ENCODE results near the gene CNGB1. TPM values are rescaled to one million over a fixed set of nuclear protein-coding genes. Genes with fewer than 3 reads are reported as not detected.

Gene CNGB1
- total RNA-seq, 4 donors from 2014 or later: not detected

- DNase-seq (ENCODE audit: low spot score in 2 of 2): no peak
- H3K4me3 ChIP-seq (ENCODE audit: low read depth, poor library complexity, severe bottlenecking): no peak overlapping the region
- 77 to 92% methylated on average over 3 of the region's 3 CpGs for WGBS, 2 donors
- intact Hi-C loops (cut with DNase I; ENCODE audit: low total_unique reads): loop anchor here (10.0 kb wide), 2 partner anchors 244 to 424 kb away; no protein-coding TSS in a partner anchor
- TF ChIP-seq POLR2A (IDR thresholded peaks at IDR 0.05) (no peak), CTCF (IDR thresholded peaks at IDR 0.05) (no peak)
Observed at GRCh38 chr16:57998992-57999365, 28.1 kb upstream of the CNGB1 start.

GRCh38 chr16:57998486-57998885 lies 27.6 kb upstream of the CNGB1 start:
- no peak for DNase-seq (ENCODE audit: low spot score in 2 of 2)
- intact Hi-C loops (cut with DNase I; ENCODE audit: low total_unique reads): loop anchor here (10.0 kb wide), 2 partner anchors 244 to 424 kb away; no protein-coding TSS in a partner anchor
- TF ChIP-seq POLR2A (IDR thresholded peaks at IDR 0.05): no peak
- TF ChIP-seq CTCF (IDR thresholded peaks at IDR 0.05): no peak
- 47 to 50% methylated on average over 7 to 8 of the region's 8 CpGs for WGBS, 2 donors
- no peak overlapping the region for H3K4me3 ChIP-seq (ENCODE audit: low read depth, poor library complexity, severe bottlenecking)

- DNase-seq (ENCODE audit: low spot score in 2 of 2): no peak
- intact Hi-C loops (cut with DNase I; ENCODE audit: low total_unique reads): loop anchor here (10.0 kb wide), 2 partner anchors 243 to 423 kb away; no protein-coding TSS in a partner anchor
- 90 to 93% methylated on average over 35 to 36 of the region's 36 CpGs for WGBS, 2 donors
- no peak overlapping the region for H3K4me3 ChIP-seq (ENCODE audit: low read depth, poor library complexity, severe bottlenecking)
- TF ChIP-seq POLR2A (IDR thresholded peaks at IDR 0.05): no peak
- TF ChIP-seq CTCF (IDR thresholded peaks at IDR 0.05): no peak
Observed at GRCh38 chr16:57997528-57998265, 26.8 kb upstream of the CNGB1 start.

- intact Hi-C loops (cut with DNase I; ENCODE audit: low total_unique reads): loop anchor here (10.0 kb wide), 2 partner anchors 242 to 422 kb away; no protein-coding TSS in a partner anchor
- TF ChIP-seq POLR2A (IDR thresholded peaks at IDR 0.05) (no peak), CTCF (IDR thresholded peaks at IDR 0.05) (no peak)
Observed at GRCh38 chr16:57997176-57997527, 26.2 kb upstream of the CNGB1 start.

GRCh38 chr16:57996406-57997175 lies 25.7 kb upstream of the CNGB1 start:
- no peak for DNase-seq (ENCODE audit: low spot score in 2 of 2)
- 97% methylated on average over 49 to 54 of the region's 62 CpGs for WGBS, 2 donors
- no peak for TF ChIP-seq CTCF (IDR thresholded peaks at IDR 0.05)
- no peak for TF ChIP-seq POLR2A (IDR thresholded peaks at IDR 0.05)
- no peak overlapping the region for H3K4me3 ChIP-seq (ENCODE audit: low read depth, poor library complexity, severe bottlenecking)
- intact Hi-C loops (cut with DNase I; ENCODE audit: low total_unique reads): loop anchor here (10.0 kb wide), 2 partner anchors 242 to 422 kb away; no protein-coding TSS in a partner anchor

More at GRCh38 chr16:57997176-57997527, 26.2 kb upstream of the CNGB1 start:
- WGBS, 2 donors: 96 to 97% methylated on average over 29 to 30 of the region's 35 CpGs
- DNase-seq (ENCODE audit: low spot score in 2 of 2): no peak
- H3K4me3 ChIP-seq (ENCODE audit: low read depth, poor library complexity, severe bottlenecking): no peak overlapping the region
